ENCODE data around the gene GNG13.
"Not testable (repeated sequence)": the region's sequence is repeated elsewhere in the genome, so short reads cannot be mapped to it uniquely, and the experiment has no call there.

The GNG13 gene

GRCh38 chr16:760545-761343, 39.8 kb downstream of the GNG13 start, which contains the start of gene MSLN:
Gene MSLN (plus strand): TSS chr16:760734. CDS start chr16:762681, 1,947 bp downstream.
- no peak for DNase-seq (ENCODE audit: low spot score)

GRCh38 chr16:760065-760464, 40.5 kb downstream of the GNG13 start:
- no peak for DNase-seq (ENCODE audit: low spot score)

GRCh38 chr16:759110-759910, 41.2 kb downstream of the GNG13 start:
- no peak for DNase-seq (ENCODE audit: low spot score)

GRCh38 chr16:756428-756827, 44.1 kb downstream of the GNG13 start:
- no peak for DNase-seq (ENCODE audit: low spot score)

- DNase-seq (ENCODE audit: low spot score), result peak; percentile 33
Measured at GRCh38 chr16:754656-755055, 45.9 kb downstream of the GNG13 start.

GRCh38 chr16:754121-754607, 46.4 kb downstream of the GNG13 start:
- not testable (repeated sequence) for DNase-seq (ENCODE audit: low spot score)

- DNase-seq (ENCODE audit: low spot score), result no peak
Measured at GRCh38 chr16:752007-752312, 48.6 kb downstream of the GNG13 start.

- no peak for DNase-seq (ENCODE audit: low spot score)
Measured at GRCh38 chr16:751152-752006, 49.2 kb downstream of the GNG13 start.

GRCh38 chr16:750485-750884, 50.0 kb downstream of the GNG13 start:
- DNase-seq (ENCODE audit: low spot score), result no peak

GRCh38 chr16:749010-749409, 51.5 kb downstream of the GNG13 start:
- DNase-seq (ENCODE audit: low spot score), result no peak
